Cerebellar nuclear complex (tissue), 1 donor: Measurements from ENCODE around the gene TENM3.

Experiments
- DNase-seq, 2 experiments: peaks; one replicate each; lab custom pipeline; 2025; lab: John Stamatoyannopoulos, UW

The TENM3 gene

GRCh38 chr4:182288534-182288933 is 45.3 kb downstream of the TENM3 start:
- DNase-seq, result no peak

GRCh38 chr4:182289809-182290208 is 46.6 kb downstream of the TENM3 start:
- DNase-seq, result no peak

GRCh38 chr4:182291175-182291574 is 48.0 kb downstream of the TENM3 start:
- no peak for DNase-seq

GRCh38 chr4:182291597-182292270 is 48.5 kb downstream of the TENM3 start:
- no peak for DNase-seq

- DNase-seq, result no peak
These were observed 49.4 kb downstream of the TENM3 start for GRCh38 chr4:182292612-182293011.

- no peak for DNase-seq
These were observed 50.6 kb downstream of the TENM3 start for GRCh38 chr4:182293691-182294255.

GRCh38 chr4:182294451-182294850 is 51.2 kb downstream of the TENM3 start:
- no peak for DNase-seq

- DNase-seq, result no peak
These were observed 54.5 kb downstream of the TENM3 start for GRCh38 chr4:182297659-182298058.

- no peak for DNase-seq
These were observed 58.5 kb downstream of the TENM3 start for GRCh38 chr4:182301736-182302135.

- DNase-seq, result no peak
These were observed 60.6 kb downstream of the TENM3 start for GRCh38 chr4:182303847-182304246.

GRCh38 chr4:182306792-182307507 is 63.7 kb downstream of the TENM3 start:
- no peak for DNase-seq

- no peak for DNase-seq
These were observed 64.5 kb downstream of the TENM3 start for GRCh38 chr4:182307746-182308145.

GRCh38 chr4:182309877-182310276 is 66.7 kb downstream of the TENM3 start:
- DNase-seq, result no peak

GRCh38 chr4:182310316-182310715 is 67.1 kb downstream of the TENM3 start:
- DNase-seq, result no peak

GRCh38 chr4:182310962-182311361 is 67.8 kb downstream of the TENM3 start:
- DNase-seq, result no peak

- no peak for DNase-seq
These were observed 71.3 kb downstream of the TENM3 start for GRCh38 chr4:182314537-182314936.

- no peak for DNase-seq
These were observed 75.1 kb downstream of the TENM3 start for GRCh38 chr4:182318256-182318655.

- no peak for DNase-seq
These were observed 76.9 kb downstream of the TENM3 start for GRCh38 chr4:182320092-182320491.

GRCh38 chr4:182320580-182320979 is 77.4 kb downstream of the TENM3 start:
- no peak for DNase-seq

GRCh38 chr4:182324282-182324681 is 81.1 kb downstream of the TENM3 start:
- DNase-seq, result no peak

- no peak for DNase-seq
These were observed 82.2 kb downstream of the TENM3 start for GRCh38 chr4:182325397-182325796.

- DNase-seq, result no peak
These were observed 82.7 kb downstream of the TENM3 start for GRCh38 chr4:182325848-182326255.

GRCh38 chr4:182328505-182328904 is 85.3 kb downstream of the TENM3 start:
- no peak for DNase-seq
